AG10803 (cell line): ENCODE measurements around the gene ATF6B.

ENCODE experiments used
- DNase-seq: peaks from one replicate; pipeline ENCODE4 v3.0.0; 2010; ENCODE audit warnings: low read depth
- H3K4me3 ChIP-seq: 2 replicates; pipeline ENCODE4 v1.5.1; 2011; ENCODE audit warnings: mild to moderate bottlenecking, low read length, control low read depth
- CTCF ChIP-seq: conservative IDR thresholded peaks from 2 replicates; pipeline ENCODE4 v1.5.1; 2011; ENCODE audit warnings: mild to moderate bottlenecking, low read length, control low read depth, inconsistent platforms

Gene ATF6B

GRCh38 chr6:32128751-32129296 lies 778 bp upstream of the ATF6B start:
- DNase-seq = no peak
- peak overlapping the region; percentile 80 for H3K4me3 ChIP-seq
- TF ChIP-seq CTCF = no peak

- H3K4me3 ChIP-seq = peak overlapping the region; percentile 100
- no peak for DNase-seq
- TF ChIP-seq CTCF = no peak
These were observed 683 bp downstream of the ATF6B start for GRCh38 chr6:32127409-32127716.

- no peak for TF ChIP-seq CTCF
These were observed 1.2 kb downstream of the ATF6B start for GRCh38 chr6:32126880-32127279.

GRCh38 chr6:32123681-32124080 lies 4.4 kb downstream of the ATF6B start:
- no peak for TF ChIP-seq CTCF
- no peak for DNase-seq
- no peak overlapping the region for H3K4me3 ChIP-seq

More at GRCh38 chr6:32126880-32127279, 1.2 kb downstream of the ATF6B start:
- no peak for DNase-seq
- H3K4me3 ChIP-seq = peak overlapping the region; percentile 100

- no peak for DNase-seq
- no peak for TF ChIP-seq CTCF
- H3K4me3 ChIP-seq = no peak overlapping the region
These were observed 7.4 kb downstream of the ATF6B start for GRCh38 chr6:32120573-32121059.

GRCh38 chr6:32118782-32119628 lies 9.0 kb downstream of the ATF6B start:
- no peak overlapping the region for H3K4me3 ChIP-seq
- TF ChIP-seq CTCF = peak; percentile 94
- DNase-seq = peak; percentile 87

GRCh38 chr6:32117461-32117860 lies 10.6 kb downstream of the ATF6B start:
- H3K4me3 ChIP-seq = no peak overlapping the region
- no peak for DNase-seq
- no peak for TF ChIP-seq CTCF
